NCI-H1105 (cell line): ENCODE measurements around the gene C1QTNF8.

Experiments used
- DNase-seq: peaks from one replicate; lab custom pipeline; 2025; lab: John Stamatoyannopoulos, UW

C1QTNF8 gene

DNA sequence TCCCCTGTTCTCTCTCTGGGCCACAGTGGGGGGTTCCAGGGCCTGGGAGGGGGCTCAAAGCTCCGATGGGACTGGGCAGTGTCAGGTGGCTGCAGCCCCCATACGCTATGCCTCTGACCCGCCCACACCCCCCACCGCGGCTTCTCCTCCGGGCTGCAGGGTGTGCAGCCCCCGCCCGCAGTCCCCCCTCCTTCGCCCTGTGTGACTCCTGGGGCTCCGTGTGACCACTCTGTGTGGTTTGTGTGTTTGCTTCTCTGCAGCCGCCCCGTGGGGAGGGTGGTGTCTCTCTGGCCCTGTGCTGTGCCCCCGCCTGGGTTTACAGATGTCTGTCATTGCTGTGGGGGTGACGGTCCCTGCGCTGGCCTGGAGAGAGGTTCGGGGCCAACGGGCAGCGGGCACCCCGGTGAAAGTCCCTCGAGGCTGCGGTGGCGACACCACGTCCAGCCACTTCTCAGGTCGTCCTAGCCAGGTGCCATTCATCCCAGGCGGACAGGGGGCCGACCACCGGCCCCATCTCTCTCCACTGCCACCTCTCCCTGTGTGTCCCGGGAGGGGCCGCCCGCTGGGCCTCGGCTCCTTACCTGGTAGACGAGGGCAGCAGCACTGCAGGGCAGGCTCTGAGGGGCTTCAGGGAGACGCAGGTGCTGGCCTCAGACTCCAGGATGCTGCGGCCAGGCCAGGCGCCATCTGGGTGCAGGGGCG is 18.0 kb downstream of the C1QTNF8 start:
- no peak for DNase-seq

DNA sequence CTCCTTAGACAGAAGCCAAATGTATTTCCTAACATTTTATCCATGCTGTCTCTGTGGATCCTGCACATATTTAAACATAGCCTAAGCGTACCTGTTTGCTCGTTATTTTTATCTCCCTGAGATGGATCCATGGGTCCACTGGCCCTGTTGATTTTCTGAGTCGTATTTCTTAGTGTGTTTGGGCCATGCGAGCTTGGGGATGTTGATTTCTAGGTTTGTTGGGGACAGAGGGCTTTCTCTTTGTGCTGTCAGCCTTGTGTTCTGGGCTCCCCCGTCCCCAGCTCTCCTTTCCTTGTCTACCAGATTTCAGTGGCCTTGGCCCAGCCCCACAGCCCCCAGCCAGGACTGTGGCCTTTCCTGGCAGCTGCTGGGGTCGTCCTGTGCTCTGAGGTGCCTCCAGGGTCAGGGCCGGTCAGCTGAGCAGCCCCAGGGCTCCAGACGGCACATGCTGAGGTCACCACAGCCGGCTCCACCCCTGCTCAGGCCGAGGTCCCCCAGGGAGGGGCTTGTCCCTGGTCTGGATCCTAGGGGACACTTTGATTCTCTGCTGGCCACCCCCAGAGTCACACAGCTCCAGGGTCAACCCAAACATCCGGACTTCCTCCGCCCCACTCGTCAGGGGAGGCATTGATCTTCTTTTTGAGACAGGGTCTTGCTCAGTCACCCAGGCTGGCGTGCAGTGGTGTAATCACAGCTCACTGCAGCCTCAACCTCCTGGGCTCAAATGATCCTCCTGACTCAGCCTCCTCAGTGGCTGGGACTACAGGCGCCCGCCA is 19.1 kb downstream of the C1QTNF8 start:
- DNase-seq: no peak

GRCh38 chr16:1075546-1075945 is 20.5 kb downstream of the C1QTNF8 start:
- DNase-seq: no peak

DNA sequence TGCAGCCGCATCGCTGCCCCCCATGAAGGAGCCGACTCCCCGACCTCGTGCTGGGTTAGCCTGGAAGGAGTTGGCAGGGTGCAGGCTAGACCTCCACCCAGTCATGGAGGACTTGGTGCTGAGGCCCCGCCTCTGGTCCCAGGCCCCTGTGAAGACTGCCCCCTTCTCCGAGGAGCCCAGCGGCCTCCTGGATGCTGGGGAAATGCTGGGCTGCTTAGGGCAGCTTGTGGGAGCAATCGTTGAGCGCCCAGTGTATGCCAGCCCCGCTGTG is 21.7 kb downstream of the C1QTNF8 start:
- DNase-seq: no peak

DNA sequence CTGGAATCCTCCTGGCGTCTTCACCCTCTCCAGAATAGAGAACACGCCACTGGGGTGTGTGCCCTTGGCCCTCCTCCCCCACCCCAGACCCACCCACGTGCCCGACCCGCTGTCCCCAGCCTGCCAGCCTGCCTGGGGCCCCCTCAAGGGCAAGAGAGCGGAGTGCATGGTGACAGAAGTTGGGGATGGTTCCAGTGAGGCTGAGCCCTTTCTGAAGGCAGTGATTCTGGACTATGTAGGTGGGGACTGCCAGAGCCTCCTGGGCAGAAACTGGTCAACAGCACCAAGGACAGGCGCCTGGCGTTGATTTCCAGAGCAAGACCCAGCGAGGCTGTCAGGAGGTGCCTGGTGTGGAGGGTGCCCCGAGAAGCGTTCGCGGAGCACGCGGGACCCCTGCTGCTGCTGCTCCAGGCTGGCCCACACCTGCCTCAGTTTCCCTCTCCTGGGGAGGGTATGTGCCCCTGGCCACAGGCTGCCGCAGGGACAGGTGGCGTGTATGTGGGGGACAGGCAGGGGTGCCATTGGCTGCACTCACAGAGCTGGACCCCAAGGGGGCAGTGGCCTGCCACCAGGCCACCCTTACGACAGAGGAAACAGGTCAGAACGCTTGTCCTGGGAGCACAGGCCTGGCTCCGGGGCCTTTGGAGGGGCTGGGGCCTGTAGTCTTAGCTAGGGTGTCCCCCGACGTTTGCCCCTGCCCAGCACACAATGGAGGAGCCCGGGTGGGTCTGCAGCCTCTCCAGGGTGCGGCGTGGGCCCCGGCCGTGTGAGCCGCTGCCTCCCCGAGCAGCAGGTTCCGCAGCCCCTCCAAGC is 22.3 kb downstream of the C1QTNF8 start:
- DNase-seq: no peak

GRCh38 chr16:1073262-1073558 is 22.8 kb downstream of the C1QTNF8 start:
- no peak for DNase-seq

DNA sequence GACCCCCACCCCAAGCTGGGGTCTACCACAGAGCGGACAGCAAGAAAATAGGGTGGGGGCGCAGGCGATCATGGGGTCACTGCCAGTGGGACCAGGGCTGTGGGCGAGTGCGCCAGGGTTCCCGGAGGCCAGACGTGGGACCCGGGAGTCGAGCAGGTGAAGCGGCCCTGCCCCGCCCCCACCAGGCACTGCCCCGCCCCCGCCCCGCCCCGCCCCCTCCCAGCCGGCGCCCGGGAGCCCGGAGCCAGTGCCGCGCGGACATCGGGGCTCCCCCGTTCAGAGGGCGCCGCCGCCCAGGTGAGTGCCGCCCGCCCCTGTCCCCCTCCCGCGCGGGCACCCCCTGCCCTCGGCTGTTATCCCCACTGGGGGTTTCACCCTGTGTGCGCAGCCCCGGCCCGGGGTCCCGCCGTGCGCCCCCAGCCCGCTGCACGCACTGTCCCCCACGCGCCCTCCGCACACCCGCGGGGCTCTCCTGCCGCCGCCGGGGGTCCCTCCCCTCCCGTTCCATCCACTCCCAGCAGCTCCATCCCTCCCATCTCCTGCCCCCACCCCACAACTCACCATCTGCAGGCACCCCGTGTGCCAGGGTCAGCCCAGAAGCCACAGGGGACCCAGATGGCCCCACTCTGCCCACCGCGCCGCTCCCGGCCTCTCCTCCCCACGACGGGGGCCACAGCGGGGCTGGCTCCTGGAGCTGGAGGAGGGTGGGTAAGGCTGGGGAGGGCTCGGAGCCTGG is 23.4 kb downstream of the C1QTNF8 start, which contains the start of gene SSTR5:
SSTR5 (plus strand) TSS at position 222 of the 736 bp plus-strand sequence. CDS start 6,122 bp downstream, outside the sequence.
- no peak for DNase-seq

DNA sequence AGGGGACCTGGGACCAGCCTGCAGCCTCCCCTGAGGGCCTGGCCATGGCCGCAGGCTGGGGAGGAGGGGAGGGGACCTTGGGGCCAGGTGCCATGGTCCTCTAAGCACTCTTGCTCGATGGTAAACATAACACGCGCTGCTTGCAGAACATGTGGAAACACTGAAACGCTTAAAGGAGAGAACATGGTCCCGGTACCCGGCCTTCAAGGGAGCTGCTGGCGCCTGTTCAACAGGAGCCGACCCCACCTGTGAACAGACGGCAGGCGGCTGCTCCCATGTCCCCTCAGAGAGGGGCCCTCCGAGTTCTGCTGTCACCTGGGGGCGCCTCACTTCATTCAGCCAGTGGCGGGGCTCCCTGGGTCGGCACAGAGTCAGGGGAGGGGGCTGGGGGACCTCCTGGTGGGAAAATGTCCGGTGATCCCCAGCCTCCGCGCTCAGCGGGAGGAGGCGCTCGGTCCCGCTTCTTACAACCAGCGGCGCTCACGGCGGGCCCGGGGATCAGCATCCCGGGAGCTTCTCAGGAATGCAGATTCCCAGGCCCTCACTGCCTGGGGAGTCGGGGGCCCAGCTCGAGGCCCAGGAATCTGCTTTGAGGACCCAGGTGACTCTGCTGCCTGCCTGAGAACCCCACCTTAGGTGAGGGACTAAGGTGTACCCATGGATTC is 24.4 kb downstream of the C1QTNF8 start:
- no peak for DNase-seq

DNA sequence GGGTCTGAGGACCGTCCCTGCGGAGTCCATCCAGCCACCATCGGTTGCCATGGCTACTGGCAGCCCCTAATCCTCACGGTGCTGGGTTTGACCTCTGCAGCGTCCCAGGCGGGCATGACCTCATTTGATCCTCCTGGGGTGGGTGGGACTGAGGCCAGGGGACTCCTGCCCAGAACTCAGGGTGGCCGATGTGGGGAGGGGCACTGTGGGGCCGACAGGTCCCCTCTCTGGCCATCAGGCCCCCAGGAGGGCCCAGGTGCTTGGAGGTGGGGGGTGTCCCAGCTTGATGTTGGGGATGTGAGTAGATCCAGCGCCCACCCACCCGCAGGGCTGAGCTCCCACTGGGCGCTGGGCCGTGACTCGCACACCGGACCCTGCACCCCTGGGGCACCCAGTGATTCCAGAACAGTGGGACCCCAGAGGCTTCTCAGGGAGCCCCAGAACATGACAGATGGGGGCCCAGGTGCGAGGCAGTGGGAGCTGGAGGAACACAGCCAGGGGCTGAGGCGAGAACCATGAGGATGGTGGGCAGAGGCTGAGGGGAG is 25.1 kb downstream of the C1QTNF8 start:
- no peak for DNase-seq

- DNase-seq: no peak
Observed at GRCh38 chr16:1070084-1070863, 25.8 kb downstream of the C1QTNF8 start.

- no peak for DNase-seq
Observed at GRCh38 chr16:1069154-1069553, 26.9 kb downstream of the C1QTNF8 start.

DNA sequence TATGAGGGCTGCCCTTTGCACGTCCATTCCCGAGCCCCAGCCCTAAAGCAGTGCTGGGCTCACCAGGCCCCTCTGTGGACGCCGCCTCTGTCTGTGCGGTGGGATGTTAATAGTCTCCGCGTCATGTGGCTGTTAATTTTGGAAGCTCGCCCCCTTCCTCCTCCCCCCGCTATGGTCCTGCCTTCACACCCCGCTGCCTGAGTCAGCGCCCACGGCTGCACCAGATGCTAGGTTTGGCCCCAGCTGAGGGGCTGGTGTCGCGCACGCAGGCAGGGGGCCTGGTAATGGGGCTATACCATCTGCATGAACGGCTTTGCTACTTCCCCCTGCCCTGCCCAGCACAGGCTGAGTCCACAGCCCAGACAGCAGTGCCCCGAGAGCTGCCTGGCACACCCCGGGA is 27.6 kb downstream of the C1QTNF8 start:
- no peak for DNase-seq

GRCh38 chr16:1067629-1068028 is 28.4 kb downstream of the C1QTNF8 start:
- DNase-seq: no peak

- DNase-seq: no peak
Observed at GRCh38 chr16:1066584-1067172, 29.4 kb downstream of the C1QTNF8 start.

- no peak for DNase-seq
Observed at GRCh38 chr16:1065469-1066128, 30.4 kb downstream of the C1QTNF8 start.

DNA sequence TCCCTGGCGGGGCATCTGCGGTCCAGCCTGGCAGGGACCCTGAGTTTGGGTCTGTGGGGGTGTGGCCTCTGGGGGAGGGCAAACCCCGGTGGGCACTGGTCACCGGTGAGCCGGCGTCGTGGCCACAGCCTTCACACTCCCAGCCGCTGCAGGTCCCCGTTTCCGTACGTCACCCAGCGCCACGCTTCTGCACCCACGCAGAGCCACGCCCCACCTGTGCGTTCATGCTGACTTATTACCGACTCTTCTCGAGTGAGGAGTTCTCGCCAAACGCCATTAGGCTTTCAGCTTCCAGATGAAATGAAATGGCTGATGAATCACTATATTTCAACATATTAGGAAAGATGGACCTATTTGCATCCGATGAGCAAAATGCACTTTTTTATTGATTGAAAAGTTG is 32.3 kb downstream of the C1QTNF8 start:
- DNase-seq: no peak

DNA sequence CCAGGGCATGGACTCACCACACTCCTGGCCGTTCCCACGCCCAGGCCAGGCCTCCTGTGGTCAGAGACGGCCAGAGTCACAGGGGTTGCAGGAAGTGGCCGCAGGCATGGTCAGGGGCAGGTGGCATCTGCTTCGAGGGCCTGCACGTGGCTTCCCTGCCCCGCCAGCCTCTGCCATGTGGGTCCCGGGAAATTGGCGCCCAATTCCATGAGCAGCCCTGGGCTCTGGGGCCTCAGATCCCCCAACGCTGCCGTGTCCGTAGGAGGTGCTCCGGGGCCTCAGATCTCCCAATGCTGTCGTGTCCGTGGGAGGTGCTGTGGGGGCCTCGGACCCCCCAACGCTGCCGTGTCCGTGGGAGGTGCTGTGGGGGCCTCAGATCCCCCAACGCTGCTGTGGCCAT is 33.1 kb downstream of the C1QTNF8 start:
- no peak for DNase-seq

GRCh38 chr16:1061769-1062505 is 34.1 kb downstream of the C1QTNF8 start:
- no peak for DNase-seq
